Ovary (tissue), 3 donors: ENCODE data around the gene MVD.

Experiments used
- CTCF ChIP-seq, 3 donors: fragments of 450-650 bp in 2 of 3; fragments of 200-600 bp in 1 of 3; IDR thresholded peaks; one replicate each; pipeline versions ENCODE4 v1.5.1 to v1.8.0; 2016 to 2022; ENCODE audit warnings: antibody characterized with exemption in 3 of 3, mild to moderate bottlenecking in 1 of 3
- POLR2A ChIP-seq: fragments of 450-650 bp; IDR thresholded peaks from one replicate; pipeline ENCODE4 v1.6.1; 2017; ENCODE audit warnings: antibody characterized with exemption, mild to moderate bottlenecking, moderate library complexity
- donor health status: DM: no; HTN: no; CAD: no.

- no peak for TF ChIP-seq CTCF (IDR thresholded peaks at IDR 0.05)
- no peak for TF ChIP-seq POLR2A
These were observed 57.4 kb downstream of the MVD start for GRCh38 chr16:88605186-88606147.
